GM12891 (cell line): ENCODE data around the gene PYGM.

Experiments used
- DNase-seq: peaks from one replicate; pipeline ENCODE4 v3.0.0; 2011; ENCODE audit warnings: low spot score; ENCODE audit not compliant: insufficient read length
- FAIRE-seq: peaks from 2 replicates; lab custom pipeline; 2011; peaks lifted over from hg19 to GRCh38; lab: Jason Lieb, UNC
- PAX5 ChIP-seq: IDR thresholded peaks from 2 replicates; pipeline ENCODE4 v1.6.1; 2011; ENCODE audit warnings: low read length, moderate library complexity, mild to moderate bottlenecking; ENCODE audit not compliant: insufficient read depth, severe bottlenecking
- POLR2A ChIP-seq: IDR thresholded peaks from 2 replicates; pipeline ENCODE4 v1.6.1; 2011; ENCODE audit warnings: low read depth, low read length, control low read depth
- POLR2AphosphoS5 ChIP-seq: IDR thresholded peaks from 2 replicates; pipeline ENCODE4 v1.6.1; 2011; ENCODE audit warnings: low read depth, low read length, control low read depth
- POU2F2 ChIP-seq: IDR thresholded peaks from 2 replicates; pipeline ENCODE4 v1.6.1; 2011; ENCODE audit warnings: low read depth, mild to moderate bottlenecking, control low read depth, low read length, moderate library complexity
- SPI1 ChIP-seq: IDR thresholded peaks from 2 replicates; pipeline ENCODE4 v1.6.1; 2011; ENCODE audit warnings: low read depth, low read length, control low read depth
- TAF1 ChIP-seq: IDR thresholded peaks from 2 replicates; pipeline ENCODE4 v1.6.1; 2011; ENCODE audit warnings: low read depth, low read length, control low read depth

Gene PYGM

GRCh38 chr11:64800303-64801157, 40.8 kb upstream of the PYGM start:
- TF ChIP-seq POLR2AphosphoS5: no peak
- no peak for TF ChIP-seq TAF1
- no peak for TF ChIP-seq POLR2A
- TF ChIP-seq SPI1: no peak
- TF ChIP-seq PAX5: no peak
- no peak for TF ChIP-seq POU2F2
- DNase-seq: no peak
- FAIRE-seq: peak; percentile 35

GRCh38 chr11:64799623-64800302, 40.0 kb upstream of the PYGM start:
- DNase-seq (no peak), FAIRE-seq (peak; percentile 75)
- TF ChIP-seq PAX5: peak; percentile 32
- TF ChIP-seq TAF1: no peak
- no peak for TF ChIP-seq POLR2AphosphoS5

GRCh38 chr11:64799256-64799622, 39.5 kb upstream of the PYGM start:
- TF ChIP-seq POLR2AphosphoS5 (no peak), PAX5 (no peak), SPI1 (no peak), POLR2A (no peak), TAF1 (no peak), POU2F2 (no peak)
- DNase-seq: no peak
- no peak for FAIRE-seq

GRCh38 chr11:64796757-64797541, 37.2 kb upstream of the PYGM start:
- DNase-seq (no peak), FAIRE-seq (no peak)
- TF ChIP-seq SPI1 (no peak), POLR2AphosphoS5 (no peak), TAF1 (no peak), POU2F2 (no peak)

GRCh38 chr11:64796047-64796756, 36.4 kb upstream of the PYGM start:
- no peak for FAIRE-seq

GRCh38 chr11:64794526-64794925, 34.8 kb upstream of the PYGM start:
- DNase-seq (no peak), FAIRE-seq (no peak)
- TF ChIP-seq PAX5: no peak
- TF ChIP-seq POLR2A: no peak
- TF ChIP-seq POU2F2: no peak
- TF ChIP-seq SPI1: no peak
- TF ChIP-seq TAF1: no peak

More at GRCh38 chr11:64796047-64796756, 36.4 kb upstream of the PYGM start:
- no peak for DNase-seq
- TF ChIP-seq POU2F2 (no peak), POLR2AphosphoS5 (no peak), POLR2A (no peak), TAF1 (no peak), PAX5 (no peak), SPI1 (no peak)

- no peak for TF ChIP-seq SPI1
- no peak for TF ChIP-seq TAF1
- TF ChIP-seq PAX5: no peak
- FAIRE-seq (no peak), DNase-seq (no peak)
Measured at GRCh38 chr11:64793271-64794160, 33.7 kb upstream of the PYGM start.

- FAIRE-seq (no peak), DNase-seq (no peak)
- no peak for TF ChIP-seq POLR2AphosphoS5
- no peak for TF ChIP-seq SPI1
- TF ChIP-seq TAF1: no peak
- TF ChIP-seq PAX5: no peak
- no peak for TF ChIP-seq POU2F2
- TF ChIP-seq POLR2A: no peak
Measured at GRCh38 chr11:64792482-64792881, 32.7 kb upstream of the PYGM start.

- FAIRE-seq (no peak), DNase-seq (no peak)
- no peak for TF ChIP-seq POLR2A
- TF ChIP-seq SPI1: no peak
- no peak for TF ChIP-seq POU2F2
- no peak for TF ChIP-seq POLR2AphosphoS5
- no peak for TF ChIP-seq TAF1
- no peak for TF ChIP-seq PAX5
Measured at GRCh38 chr11:64791781-64792291, 32.1 kb upstream of the PYGM start.
